GM18502 (cell line): ENCODE data around the gene MAFF.
"Not testable (repeated sequence)": the region's sequence is repeated elsewhere in the genome, so short reads cannot be mapped to it uniquely, and the experiment has no call there.

Source experiments
- ATAC-seq: cut with Tn5 transposase; IDR thresholded peaks from one replicate; pipeline ENCODE4 v1.9.1; 2021; ENCODE audit warnings: mild to moderate bottlenecking; ENCODE audit not compliant: unreplicated experiment, poor library complexity

Gene MAFF

DNA sequence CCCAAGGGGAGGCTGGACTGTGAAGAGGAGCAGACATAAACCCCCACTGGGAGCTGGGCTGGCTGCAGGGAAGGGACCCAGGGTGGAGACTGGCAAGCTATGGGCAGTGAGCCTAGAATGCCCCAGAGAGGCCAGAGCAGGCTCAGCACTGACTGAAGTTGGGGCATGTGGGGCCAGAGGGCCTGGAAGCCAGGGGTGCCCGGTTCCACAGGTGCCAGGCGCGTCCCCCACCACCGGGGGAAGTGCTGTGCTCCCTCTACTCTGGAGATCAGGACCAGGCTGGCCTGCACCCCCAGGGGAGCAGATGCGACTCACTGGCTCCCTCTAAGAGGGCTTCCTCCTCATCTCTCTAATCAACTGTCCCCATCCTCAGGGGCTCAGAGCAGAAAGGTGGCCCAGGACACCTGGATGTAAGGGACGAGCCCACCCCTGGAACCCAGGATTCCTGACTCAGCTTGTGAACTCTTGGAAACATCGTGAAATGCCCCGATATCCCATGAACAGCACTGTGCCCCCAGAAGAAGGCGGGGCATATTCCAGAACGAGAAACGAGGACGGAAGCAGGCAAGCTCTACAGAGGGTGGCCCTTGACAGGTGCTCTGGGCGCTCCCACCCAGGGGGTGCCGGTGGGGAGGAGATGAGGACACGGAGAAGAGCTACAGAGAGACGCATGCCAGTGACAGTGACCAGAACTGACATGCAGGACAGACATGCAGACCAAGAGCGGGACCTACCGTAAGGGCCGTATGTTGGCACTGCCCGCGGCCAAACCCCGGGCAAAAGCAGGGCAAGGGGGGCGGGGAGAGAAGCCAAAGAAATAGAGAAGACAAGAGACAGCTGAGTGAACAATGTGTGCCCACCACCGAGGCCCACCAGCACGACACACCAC lies 20.4 kb downstream of the MAFF start:
- no peak for ATAC-seq

- no peak for ATAC-seq
These were observed 21.0 kb downstream of the MAFF start for GRCh38 chr22:38222797-38223119.

GRCh38 chr22:38223289-38223960 lies 21.6 kb downstream of the MAFF start:
- ATAC-seq, result no peak

GRCh38 chr22:38226853-38227649 lies 25.3 kb downstream of the MAFF start:
- ATAC-seq, result no peak

GRCh38 chr22:38228326-38228872 lies 26.6 kb downstream of the MAFF start:
- ATAC-seq, result no peak

DNA sequence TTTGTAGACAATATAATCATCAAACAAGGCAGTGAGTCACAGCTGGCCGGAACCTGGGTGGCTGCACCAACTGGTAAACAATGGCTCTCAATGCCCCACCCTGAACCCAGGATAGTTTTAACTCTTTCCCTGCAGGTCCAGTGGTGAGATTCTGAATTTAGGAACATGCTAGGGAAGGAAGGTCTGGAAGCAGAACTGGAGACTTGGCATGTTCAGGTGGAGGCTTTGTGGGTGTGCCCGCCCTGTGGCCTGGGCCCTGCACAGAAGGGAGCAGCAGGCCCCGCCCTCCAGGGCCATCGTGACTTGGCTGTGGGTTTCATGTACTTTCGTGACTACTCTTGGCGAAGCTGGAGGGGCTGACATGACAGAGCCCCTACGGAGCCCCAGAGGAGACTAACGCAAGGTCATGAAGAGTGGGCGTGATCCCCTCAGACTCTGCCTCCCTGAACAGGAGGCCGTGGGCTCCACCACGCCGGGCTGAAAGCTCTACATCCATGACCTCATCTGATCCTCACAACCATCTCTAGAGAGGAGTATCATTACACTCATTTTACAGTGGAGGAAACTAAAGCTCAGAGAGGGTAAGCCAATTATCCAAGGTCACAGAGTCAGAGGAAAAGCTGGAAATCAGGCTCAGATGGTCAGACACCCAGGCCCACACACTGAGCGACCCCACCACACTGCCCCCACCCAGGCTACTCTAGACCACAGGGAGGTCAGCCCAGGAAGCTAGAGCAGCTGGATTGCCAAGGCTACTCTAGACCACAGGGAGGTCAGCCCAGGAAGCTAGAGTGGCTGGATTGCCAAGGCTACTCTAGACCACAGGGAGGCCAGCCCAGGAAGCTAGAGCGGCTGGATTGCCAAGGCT lies 27.3 kb downstream of the MAFF start:
- ATAC-seq, result no peak

DNA sequence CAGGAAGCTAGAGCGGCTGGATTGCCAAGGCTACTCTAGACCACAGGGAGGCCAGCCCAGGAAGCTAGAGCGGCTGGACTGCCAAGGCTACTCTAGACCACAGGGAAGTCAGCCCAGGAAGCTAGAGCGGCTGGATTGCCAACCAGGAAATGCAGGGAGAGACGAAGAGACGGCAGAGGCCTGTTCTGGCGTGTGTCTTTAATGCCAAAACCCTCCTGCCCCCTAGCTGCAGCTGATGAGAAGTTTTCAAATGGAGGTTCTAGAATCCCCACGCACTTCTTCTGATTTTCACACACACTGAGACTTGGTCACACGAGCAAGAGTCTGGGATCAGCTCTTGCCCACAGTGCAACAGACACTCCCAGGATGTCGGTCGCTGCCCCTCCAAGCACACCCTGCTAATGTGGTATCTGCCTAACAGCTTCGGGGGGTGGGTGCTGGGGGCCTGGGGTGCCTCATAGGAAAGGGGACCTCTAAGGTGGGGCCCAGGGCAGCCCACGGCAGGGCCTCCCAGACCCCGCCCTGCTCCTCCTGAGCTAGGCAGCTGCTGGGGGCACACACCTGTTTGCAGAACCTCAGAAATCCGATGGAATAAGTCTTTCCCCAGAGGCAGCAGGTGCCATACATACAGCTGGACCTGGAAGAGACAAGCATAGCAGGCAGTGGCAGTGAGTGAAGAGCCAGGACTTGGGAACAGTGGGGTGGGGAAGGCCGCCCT lies 28.5 kb downstream of the MAFF start:
- no peak for ATAC-seq

- no peak for ATAC-seq
These were observed 29.1 kb downstream of the MAFF start for GRCh38 chr22:38230916-38231315.

DNA sequence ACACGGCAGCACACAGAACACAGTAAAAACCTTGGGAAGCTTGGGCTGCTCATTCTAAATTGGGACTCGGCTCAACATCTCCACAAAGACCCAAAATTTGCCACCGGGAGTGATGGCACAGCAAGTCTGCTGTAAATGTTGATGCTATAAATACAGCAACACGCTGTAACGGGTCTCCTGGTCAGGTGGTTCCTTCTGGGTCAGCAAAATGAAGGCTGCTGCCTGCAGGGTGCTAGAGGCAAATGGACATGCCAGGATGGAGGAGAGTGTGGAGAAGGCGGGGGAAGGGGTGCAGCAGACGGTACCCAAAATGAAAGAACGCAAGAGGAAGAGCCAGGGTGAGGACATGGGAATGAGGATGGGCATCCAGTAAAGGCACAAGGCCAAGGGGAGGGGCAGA lies 30.4 kb downstream of the MAFF start:
- no peak for ATAC-seq

DNA sequence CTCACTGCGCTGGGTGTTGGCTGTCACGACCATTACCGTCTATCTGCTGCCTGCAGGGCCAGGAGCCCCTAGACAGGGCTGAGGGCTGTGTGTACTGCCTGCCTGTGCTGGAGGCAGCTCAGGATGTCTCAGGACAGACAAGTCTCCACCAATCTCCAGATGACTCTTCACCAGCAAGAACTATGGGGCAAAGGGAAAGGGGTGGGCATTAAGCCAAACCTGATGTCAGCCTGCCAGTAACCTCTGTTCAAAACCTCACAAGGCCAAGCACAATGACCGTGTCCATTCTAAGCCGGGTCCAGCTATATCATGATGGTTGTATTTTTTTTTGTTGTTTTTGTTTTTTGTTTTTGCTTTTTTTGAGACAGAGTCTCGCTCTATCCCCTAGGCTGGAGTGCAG lies 31.6 kb downstream of the MAFF start:
- ATAC-seq, result no peak

GRCh38 chr22:38233856-38234255 lies 32.1 kb downstream of the MAFF start:
- not testable (repeated sequence) for ATAC-seq

DNA sequence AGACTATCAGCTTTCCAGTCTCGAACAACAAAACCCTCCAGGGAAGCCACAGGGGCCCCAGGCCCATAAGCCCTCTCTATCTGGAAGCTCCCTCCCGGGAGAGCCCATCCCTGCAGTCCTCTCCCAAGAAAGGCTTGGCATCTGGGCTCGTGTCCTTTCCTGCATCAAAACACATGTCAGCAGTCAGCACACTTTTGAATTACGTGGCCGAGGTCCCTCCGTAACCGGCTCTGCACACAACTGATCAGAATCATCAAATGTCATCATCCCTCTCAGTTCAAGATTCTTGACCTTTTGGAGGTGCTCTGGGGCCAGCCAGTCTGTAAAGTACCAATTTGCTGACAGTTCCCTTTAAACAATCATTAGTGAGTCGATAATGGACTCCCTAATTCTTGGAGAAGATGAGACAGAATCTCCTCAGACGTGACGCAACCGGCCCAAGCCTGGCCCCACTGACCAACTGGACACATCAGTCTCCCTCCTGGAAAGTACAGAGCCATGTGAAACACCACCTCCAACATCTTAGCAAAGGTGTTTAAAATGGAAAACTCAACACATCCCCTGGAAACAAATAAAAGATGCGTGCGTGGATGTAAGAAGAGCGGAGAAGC lies 33.6 kb downstream of the MAFF start:
- no peak for ATAC-seq

DNA sequence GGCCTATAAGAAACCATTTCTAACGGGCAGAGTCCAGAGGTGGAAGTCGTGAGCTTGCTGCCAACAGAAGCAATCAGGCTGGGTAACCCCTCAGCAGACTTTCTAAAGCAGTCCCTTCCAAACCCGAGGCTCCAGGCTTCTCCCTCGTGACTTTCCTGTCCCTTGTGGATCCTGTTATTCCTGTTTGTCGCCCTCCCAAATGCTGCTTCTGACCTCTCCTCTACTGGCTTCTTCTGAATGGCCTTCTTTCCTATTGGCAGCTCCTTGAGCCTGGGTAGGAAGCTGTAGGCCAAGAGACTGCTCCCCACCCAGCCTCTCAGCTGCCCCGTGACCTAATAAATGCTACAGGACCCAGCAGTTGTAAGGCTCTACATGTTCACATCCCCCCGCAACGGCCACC lies 35.0 kb downstream of the MAFF start:
- no peak for ATAC-seq

DNA sequence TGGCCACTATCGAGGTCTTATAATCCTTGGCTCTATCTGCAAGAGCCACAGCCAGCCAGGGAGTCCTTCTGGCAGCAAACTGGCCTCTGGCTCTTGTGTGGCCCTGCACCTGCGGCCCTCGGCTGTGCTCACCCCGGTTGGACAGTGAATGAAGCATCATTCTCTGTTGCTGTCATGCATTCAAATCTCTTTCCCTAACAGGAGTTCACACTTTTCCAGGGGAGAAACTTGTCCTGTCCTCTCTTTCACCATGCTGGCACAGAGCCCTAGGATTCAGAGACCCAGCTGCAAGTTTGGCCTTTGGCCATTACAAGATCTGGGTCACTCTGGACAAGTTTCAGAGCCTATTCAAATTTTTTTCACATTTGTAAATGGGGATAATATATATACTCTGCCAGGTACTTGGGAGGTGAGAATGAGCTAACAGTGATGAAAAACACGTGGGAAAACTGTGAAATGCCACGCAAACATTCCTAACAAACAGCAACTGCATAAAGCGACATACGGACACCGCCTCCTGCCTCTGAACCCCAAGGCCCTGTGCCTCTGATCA lies 36.8 kb downstream of the MAFF start:
- ATAC-seq, result no peak

- no peak for ATAC-seq
These were observed 37.4 kb downstream of the MAFF start for GRCh38 chr22:38239101-38239761.

DNA sequence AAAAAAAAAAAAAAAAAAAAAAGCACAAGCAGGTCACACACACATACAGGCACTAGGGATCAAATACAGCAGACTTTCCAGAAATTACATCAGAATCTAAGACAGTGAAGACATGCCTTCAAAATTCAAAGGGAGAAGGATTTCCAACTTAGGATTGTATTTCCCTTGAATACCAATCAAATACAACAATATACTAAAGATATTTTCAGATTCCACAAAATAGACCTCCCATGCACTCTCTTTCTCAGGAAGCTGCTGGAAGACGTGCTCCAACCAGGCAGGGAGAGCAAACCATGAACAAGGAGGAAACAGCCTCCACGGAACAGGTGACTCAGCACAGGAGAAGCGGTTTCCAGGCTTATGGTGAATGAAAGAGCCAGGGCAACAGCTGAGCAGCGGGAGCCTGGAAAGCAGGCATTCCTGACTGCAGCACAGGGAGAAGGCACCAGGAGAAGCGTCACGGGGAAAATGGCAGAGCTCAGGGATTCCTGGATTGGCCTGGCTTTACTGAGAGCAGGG lies 39.0 kb downstream of the MAFF start:
- ATAC-seq, result no peak

- ATAC-seq, result no peak
These were observed 41.4 kb downstream of the MAFF start for GRCh38 chr22:38243007-38243765.
